SK-N-SH (cell line): ENCODE measurements around the gene WNT9B. TPM values are rescaled to one million over a fixed set of nuclear protein-coding genes. Genes with fewer than 3 reads are reported as not detected.
A peak's percentile ranks its signal among the peaks of the same experiment; 100 is the strongest.

Experiments used
- CTCF ChIA-PET: fragments of 300-600, 350-600 bp; formaldehyde crosslinking; extraction: SDS; loops from one replicate; lab custom pipeline; 2021; lab: Yijun Ruan, JAX
- POLR2A ChIA-PET: fragments of 350-600 bp; sonication (Branson Sonifier 250); formaldehyde crosslinking; extraction: SDS; loops from one replicate; lab custom pipeline; 2020; ENCODE audit warnings: antibody characterized with exemption, inconsistent platforms; lab: Yijun Ruan, JAX
- DNase-seq: peaks from one replicate; pipeline ENCODE4 v3.0.0; 2012
- H2AFZ ChIP-seq: fragments of 200-600 bp; sonication (generic); 2 replicates; pipeline ENCODE4 v1.8.1; 2016; ENCODE audit warnings: antibody characterized with exemption, mild to moderate bottlenecking, low read depth
- H3F3A ChIP-seq: fragments of 200-600 bp; sonication (generic); replicated peaks from 2 replicates; pipeline ENCODE3; 2016; ENCODE audit warnings: antibody characterized with exemption, mild to moderate bottlenecking; ENCODE audit not compliant: insufficient read depth
- H3K27ac ChIP-seq, 2 experiments: fragments of 200-500 bp in 1 of 2; fragments of 200-600 bp in 1 of 2; sonication (Bioruptor generic) in 1 of 2; sonication (generic), shearing (Covaris generic) in 1 of 2; 2 replicates each; pipeline versions ENCODE4 v1.5.1 to v1.6.1; 2014 to 2016; ENCODE audit warnings: low read depth in 2 of 2, inconsistent platforms in 1 of 2, low read length in 1 of 2, mild to moderate bottlenecking in 1 of 2, mixed read lengths in 1 of 2
- H3K27me3 ChIP-seq: fragments of 200-600 bp; sonication (generic), shearing (Covaris generic); 2 replicates; pipeline ENCODE4 v1.6.1; 2016; ENCODE audit warnings: mixed run types; ENCODE audit not compliant: insufficient read depth
- H3K36me3 ChIP-seq, 2 experiments: fragments of 200-500 bp in 1 of 2; fragments of 200-600 bp in 1 of 2; sonication (Bioruptor generic) in 1 of 2; sonication (generic) in 1 of 2; replicated peaks in 1 of 2; 2 replicates each; pipeline versions ENCODE3 to v1.5.1; 2014 to 2016; ENCODE audit warnings: low read length in 1 of 2, mild to moderate bottlenecking in 1 of 2; ENCODE audit not compliant: insufficient read depth in 2 of 2, control insufficient read depth in 1 of 2
- H3K4me1 ChIP-seq, 2 experiments: fragments of 200-500 bp in 1 of 2; fragments of 200-600 bp in 1 of 2; sonication (Bioruptor generic) in 1 of 2; sonication (generic), shearing (Covaris generic) in 1 of 2; 2 replicates each; pipeline versions ENCODE4 v1.5.1 to v1.6.1; 2014 to 2016; ENCODE audit warnings: low read depth in 1 of 2, low read length in 1 of 2, mixed run types in 1 of 2; ENCODE audit not compliant: insufficient read depth in 2 of 2, control insufficient read depth in 1 of 2
- H3K4me2 ChIP-seq: fragments of 200-600 bp; sonication (generic), shearing (Covaris generic); 2 replicates; pipeline ENCODE4 v1.6.1; 2017; ENCODE audit warnings: mixed run types
- H3K4me3 ChIP-seq, 2 experiments: fragments of 200-500 bp in 1 of 2; fragments of 200-600 bp in 1 of 2; sonication (Bioruptor generic) in 1 of 2; sonication (generic), shearing (Covaris generic) in 1 of 2; 2 replicates each; pipeline versions ENCODE4 v1.5.1 to v1.8.1; 2014 to 2016; ENCODE audit warnings: low read depth in 2 of 2, inconsistent platforms in 1 of 2, low read length in 1 of 2, mild to moderate bottlenecking in 1 of 2, mixed read lengths in 1 of 2, moderate library complexity in 1 of 2
- H3K79me2 ChIP-seq: fragments of 200-600 bp; sonication (generic); 2 replicates; pipeline ENCODE4 v1.8.1; 2017; ENCODE audit warnings: mild to moderate bottlenecking; ENCODE audit not compliant: insufficient read depth
- H3K9ac ChIP-seq: fragments of 200-600 bp; sonication (generic); 2 replicates; pipeline ENCODE4 v1.6.1; 2017; ENCODE audit warnings: mixed run types
- H3K9me2 ChIP-seq: fragments of 200-600 bp; sonication (generic); 2 replicates; pipeline ENCODE4 v1.6.1; 2017; ENCODE audit warnings: mixed run types
- H3K9me3 ChIP-seq: fragments of 200-600 bp; sonication (generic); 2 replicates; pipeline ENCODE4 v1.6.1; 2017; ENCODE audit warnings: mixed run types, mild to moderate bottlenecking, moderate library complexity
- H4K20me1 ChIP-seq: fragments of 200-600 bp; sonication (generic); 2 replicates; pipeline ENCODE4 v1.6.1; 2017; ENCODE audit warnings: mild to moderate bottlenecking, mixed run types; ENCODE audit not compliant: insufficient read depth
- FOSL2 ChIP-seq: IDR thresholded peaks from 2 replicates; pipeline ENCODE4 v1.4.0; 2012; ENCODE audit warnings: low read depth, mild to moderate bottlenecking, moderate library complexity, borderline replicate concordance
- FOXJ3 ChIP-seq: sonication (generic); formaldehyde crosslinking; IDR thresholded peaks from 2 replicates; pipeline ENCODE4 v1.5.1; 2020; ENCODE audit warnings: mild to moderate bottlenecking, missing genetic modification reagents
- GABPA ChIP-seq: IDR thresholded peaks from 2 replicates; pipeline ENCODE4 v1.4.0; 2012; ENCODE audit warnings: low read depth, mild to moderate bottlenecking
- JUND ChIP-seq: IDR thresholded peaks from 2 replicates; pipeline ENCODE4 v1.4.0; 2012
- PBX3 ChIP-seq: IDR thresholded peaks from 2 replicates; pipeline ENCODE4; 2012
- POLR2AphosphoS5 ChIP-seq: IDR thresholded peaks from 2 replicates; pipeline ENCODE4 v1.6.1; 2012; ENCODE audit warnings: low read depth, low read length
- RCOR1 ChIP-seq: fragments of 150-350 bp; IDR thresholded peaks from 2 replicates; pipeline ENCODE4 v1.6.1; 2017; ENCODE audit warnings: antibody characterized with exemption, low read length
- RFX5 ChIP-seq: IDR thresholded peaks from 2 replicates; pipeline ENCODE4 v1.6.1; 2012; ENCODE audit warnings: mild to moderate bottlenecking, improper control_type of control experiment, low read length
- SIN3A ChIP-seq: IDR thresholded peaks from 2 replicates; pipeline ENCODE4 v1.6.1; 2012; ENCODE audit warnings: low read depth, mild to moderate bottlenecking, low read length, moderate library complexity, borderline replicate concordance
- SMC3 ChIP-seq: IDR thresholded peaks from 2 replicates; pipeline ENCODE4 v1.6.1; 2012; ENCODE audit warnings: low read depth, low read length, improper control_type of control experiment
- TCF12 ChIP-seq: IDR thresholded peaks from 2 replicates; pipeline ENCODE4 v1.4.0; 2012
- TEAD4 ChIP-seq: IDR thresholded peaks from 2 replicates; pipeline ENCODE4 v1.4.0; 2012; ENCODE audit warnings: mild to moderate bottlenecking, borderline replicate concordance; ENCODE audit not compliant: insufficient read depth
- WGBS: methylation state at CpG from one replicate; pipeline ENCODE4 v1.1.6; 2017; ENCODE audit warnings: low lambda C conversion rate; 5-methylcytosine and 5-hydroxymethylcytosine counted together
- polyA plus RNA-seq, 3 experiments: library from polyadenylated mRNA; depleted of rRNA; stranded (reverse); fragments of >200 nt; gene quantifications; 2 replicates each; pipeline ENCODE4 v1.2.3, GENCODE V29; 2012

WNT9B gene
- polyA plus RNA-seq, 1 of the 3 experiments (the other 2 are of a cell fraction): not detected

GRCh38 chr17:46817901-46818209, 33.5 kb upstream of the WNT9B start:
- H3F3A ChIP-seq: no peaks in the 10 kb centered on the region
- peaks cover 0 to 8% of the 10 kb centered on the region in 2 experiments; a peak in 1 of 4 replicates for H3K4me1 ChIP-seq
- H3K9me2 ChIP-seq: no peaks in the 10 kb centered on the region
- no peak overlapping the region for H3K27ac ChIP-seq
- H4K20me1 ChIP-seq: no peaks in the 10 kb centered on the region
- 81% methylated on average over 5 of the region's 5 CpGs for WGBS
- H2AFZ ChIP-seq: no peak overlapping the region
- DNase-seq: no peak
- ChIA-PET CTCF (no interaction called here), POLR2A (no interaction called here)
- H3K4me3 ChIP-seq: no peak overlapping the region
- no peaks in the 10 kb centered on the region for H3K79me2 ChIP-seq
- no peak overlapping the region for H3K4me2 ChIP-seq
- no peaks in the 10 kb centered on the region for H3K9me3 ChIP-seq
- no peaks in the 10 kb centered on the region for H3K36me3 ChIP-seq
- peaks cover 9% of the 10 kb centered on the region for H3K27me3 ChIP-seq
- no peak overlapping the region for H3K9ac ChIP-seq
- no peak for TF ChIP-seq FOXJ3 (CRISPR knock-in tag)
- no peak for TF ChIP-seq RFX5
- TF ChIP-seq POLR2AphosphoS5: no peak
- TF ChIP-seq TEAD4: no peak
- no peak for TF ChIP-seq SMC3
- no peak for TF ChIP-seq SIN3A
- TF ChIP-seq RCOR1: no peak
- no peak for TF ChIP-seq GABPA
- no peak for TF ChIP-seq JUND
- no peak for TF ChIP-seq PBX3
- no peak for TF ChIP-seq FOSL2

GRCh38 chr17:46818316-46818928, 33.0 kb upstream of the WNT9B start, which contains the start of gene WNT3:
WNT3 (minus strand) TSS chr17:46818692; CDS start chr17:46818597, 95 bp downstream.
- ChIA-PET CTCF (interaction anchor here (2.1 to 3.1 kb wide), 2 partner anchors 17 to 24 kb away, joined by 8 to 14 read pairs; no protein-coding TSS in a partner anchor), POLR2A (no interaction called here)
- Histone ChIP-seq H4K20me1 (no peaks in the 10 kb centered on the region), H3K4me1 (peaks cover 0 to 6% of the 10 kb centered on the region in 2 experiments; a peak in 1 of 4 replicates), H3K4me2 (peak within 1 kb of the TSS; percentile 56; the same call in 1 of the 2 replicates), H3K9me3 (no peaks in the 10 kb centered on the region), H2AFZ (no peak within 1 kb of the TSS), H3F3A (no peaks in the 10 kb centered on the region), H3K27me3 (peaks cover 9% of the 10 kb centered on the region), H3K9me2 (no peaks in the 10 kb centered on the region), H3K27ac (no peak within 1 kb of the TSS), H3K4me3 (peak within 1 kb of the TSS; percentile 17 to 27; a peak in 3 of 4 replicates), H3K79me2 (no peaks in the 10 kb centered on the region), H3K36me3 (no peaks in the 10 kb centered on the region), H3K9ac (no peak within 1 kb of the TSS)
- TF ChIP-seq TCF12 (no peak), PBX3 (peak; percentile 86)
- peak; percentile 82 for DNase-seq
- 48% methylated on average over 37 of the region's 47 CpGs for WGBS
